NCI-H1436 treated with DMSO at 0.1 percent for 48 hours (cell line): ENCODE data around the gene PCDHGB1.
"Not testable (repeated sequence)": the region's sequence is repeated elsewhere in the genome, so short reads cannot be mapped to it uniquely, and the experiment has no call there.

Experiments
- DNase-seq: peaks from one replicate; lab custom pipeline; 2025; lab: John Stamatoyannopoulos, UW

The PCDHGB1 gene

GRCh38 chr5:141349917-141350619 lies at the start of gene PCDHGB1:
PCDHGB1 (plus strand) TSS chr5:141350099; CDS start chr5:141350261, 162 bp downstream.
- peak; percentile 37 for DNase-seq

- DNase-seq = no peak
Measured at GRCh38 chr5:141303756-141304155, 46.1 kb upstream of the PCDHGB1 start, which contains the start of gene SLC25A2. SLC25A2 (minus strand) TSS chr5:141304049; CDS start chr5:141303865, 184 bp downstream.

DNA sequence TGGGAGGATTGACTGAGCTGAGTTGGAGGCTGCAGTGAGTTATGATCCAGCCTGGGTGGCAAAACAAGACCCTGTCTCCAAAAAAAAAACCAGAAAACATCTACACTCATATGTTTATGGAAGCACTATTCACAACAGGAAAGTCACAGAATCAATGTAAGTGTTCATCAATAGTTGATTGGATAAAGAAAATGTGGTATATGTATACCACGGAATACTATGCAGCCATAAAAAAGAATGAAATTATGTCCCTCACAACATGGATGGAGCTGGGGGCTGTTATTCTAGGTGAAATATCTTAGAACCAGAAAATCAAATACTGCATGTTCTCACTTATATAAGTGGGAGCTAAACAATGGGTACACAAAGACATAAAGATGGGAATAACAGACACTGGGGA lies 43.3 kb upstream of the PCDHGB1 start:
- no peak for DNase-seq

- no peak for DNase-seq
Measured at GRCh38 chr5:141313711-141314110, 36.2 kb upstream of the PCDHGB1 start.

- DNase-seq = not testable (repeated sequence)
Measured at GRCh38 chr5:141316963-141317362, 32.9 kb upstream of the PCDHGB1 start.

GRCh38 chr5:141319202-141319601 lies 30.7 kb upstream of the PCDHGB1 start:
- DNase-seq = no peak

DNA sequence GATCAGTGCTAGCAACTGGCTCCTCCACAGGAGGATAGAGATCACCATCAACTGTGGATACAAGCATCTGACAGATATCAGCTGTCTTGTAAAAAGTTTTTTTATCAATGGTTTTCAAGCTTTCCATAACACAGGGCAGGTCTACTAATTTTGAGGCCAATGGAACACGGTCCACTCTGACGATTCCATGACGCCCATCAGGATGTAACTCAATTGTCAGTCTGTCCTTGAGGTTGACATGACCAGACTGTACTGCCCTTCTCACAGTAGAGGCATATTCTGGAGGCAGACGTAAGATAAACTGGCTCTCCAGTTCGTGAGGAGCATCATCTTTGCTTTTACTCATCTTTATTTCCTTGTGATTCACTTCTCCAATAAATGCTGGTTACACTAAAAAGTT lies 30.2 kb upstream of the PCDHGB1 start:
- DNase-seq = no peak

- DNase-seq = peak; percentile 57
Measured at GRCh38 chr5:141320225-141321169, 29.4 kb upstream of the PCDHGB1 start, which contains the start of gene TAF7. TAF7 (minus strand) TSS chr5:141320784; CDS start chr5:141320044, 740 bp downstream.

DNA sequence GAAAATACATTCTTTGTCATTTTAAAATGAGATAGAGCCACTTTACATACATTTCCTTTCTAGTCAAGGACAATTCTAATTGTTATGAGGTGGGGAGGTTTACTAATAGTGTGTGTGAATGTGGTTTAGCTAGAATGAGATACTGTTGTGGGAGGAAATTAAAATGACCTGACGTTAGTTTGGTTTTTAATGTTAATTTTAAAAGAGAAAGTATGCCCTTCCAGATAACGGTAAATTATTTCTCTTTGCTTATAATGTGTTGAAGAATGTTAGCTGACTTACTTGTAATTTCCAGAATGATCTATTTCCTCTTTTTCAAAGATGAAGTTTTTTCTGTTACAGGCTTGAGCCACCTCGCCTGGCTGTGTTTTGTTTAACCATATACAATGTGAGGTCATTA lies 27.6 kb upstream of the PCDHGB1 start:
- DNase-seq = no peak

DNA sequence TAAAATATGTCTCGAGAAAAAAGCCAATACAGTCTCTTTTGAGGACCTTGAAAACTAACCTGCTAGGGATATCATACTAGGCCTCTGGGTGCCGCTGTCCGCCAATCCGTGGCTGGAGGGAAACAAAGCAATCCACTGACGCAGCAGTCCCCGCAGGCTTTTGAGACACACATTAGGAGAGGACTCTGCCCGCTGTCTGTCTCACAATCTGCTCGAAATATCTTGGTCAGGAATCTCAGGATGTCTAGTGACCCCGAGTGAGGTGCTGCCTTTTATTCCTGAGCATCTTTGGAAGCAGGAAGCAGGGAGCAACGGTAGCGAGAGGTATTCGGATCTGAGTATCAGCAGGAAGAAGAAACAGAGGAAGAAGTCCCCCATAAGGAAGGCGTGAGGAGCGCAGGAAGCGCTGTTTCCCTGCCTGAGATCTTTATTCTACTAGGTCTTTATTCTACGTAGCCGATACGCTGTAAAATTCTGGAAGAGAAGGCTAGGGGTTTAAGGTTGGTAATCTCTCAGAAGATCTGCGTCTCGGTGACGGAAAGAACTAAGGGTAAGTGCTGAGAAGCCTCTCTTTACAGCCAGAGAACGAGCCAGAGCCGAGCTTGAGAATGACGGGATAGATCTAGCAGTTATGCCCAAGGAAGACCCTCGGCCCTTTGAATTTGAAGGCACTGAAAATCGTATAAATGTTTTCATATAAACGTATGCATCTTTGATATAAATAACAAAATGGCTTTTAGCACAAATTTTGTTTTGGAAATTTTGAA lies 23.6 kb upstream of the PCDHGB1 start:
- DNase-seq = no peak

- no peak for DNase-seq
Measured at GRCh38 chr5:141328231-141328630, 21.7 kb upstream of the PCDHGB1 start.

GRCh38 chr5:141330299-141331080 lies 19.4 kb upstream of the PCDHGB1 start, which contains the start of gene PCDHGA1:
PCDHGA1 (plus strand) TSS chr5:141330514.
- no peak for DNase-seq

DNA sequence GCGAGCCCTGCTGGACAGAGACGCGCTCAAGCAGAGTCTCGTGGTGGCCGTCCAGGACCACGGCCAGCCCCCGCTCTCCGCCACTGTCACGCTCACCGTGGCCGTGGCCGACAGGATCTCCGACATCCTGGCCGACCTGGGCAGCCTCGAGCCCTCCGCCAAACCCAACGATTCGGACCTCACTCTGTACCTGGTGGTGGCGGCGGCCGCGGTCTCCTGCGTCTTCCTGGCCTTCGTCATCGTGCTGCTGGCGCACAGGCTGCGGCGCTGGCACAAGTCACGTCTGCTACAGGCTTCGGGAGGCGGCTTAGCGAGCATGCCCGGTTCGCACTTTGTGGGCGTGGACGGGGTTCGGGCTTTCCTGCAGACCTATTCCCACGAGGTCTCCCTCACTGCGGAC lies 17.3 kb upstream of the PCDHGB1 start:
- not testable (repeated sequence) for DNase-seq

DNA sequence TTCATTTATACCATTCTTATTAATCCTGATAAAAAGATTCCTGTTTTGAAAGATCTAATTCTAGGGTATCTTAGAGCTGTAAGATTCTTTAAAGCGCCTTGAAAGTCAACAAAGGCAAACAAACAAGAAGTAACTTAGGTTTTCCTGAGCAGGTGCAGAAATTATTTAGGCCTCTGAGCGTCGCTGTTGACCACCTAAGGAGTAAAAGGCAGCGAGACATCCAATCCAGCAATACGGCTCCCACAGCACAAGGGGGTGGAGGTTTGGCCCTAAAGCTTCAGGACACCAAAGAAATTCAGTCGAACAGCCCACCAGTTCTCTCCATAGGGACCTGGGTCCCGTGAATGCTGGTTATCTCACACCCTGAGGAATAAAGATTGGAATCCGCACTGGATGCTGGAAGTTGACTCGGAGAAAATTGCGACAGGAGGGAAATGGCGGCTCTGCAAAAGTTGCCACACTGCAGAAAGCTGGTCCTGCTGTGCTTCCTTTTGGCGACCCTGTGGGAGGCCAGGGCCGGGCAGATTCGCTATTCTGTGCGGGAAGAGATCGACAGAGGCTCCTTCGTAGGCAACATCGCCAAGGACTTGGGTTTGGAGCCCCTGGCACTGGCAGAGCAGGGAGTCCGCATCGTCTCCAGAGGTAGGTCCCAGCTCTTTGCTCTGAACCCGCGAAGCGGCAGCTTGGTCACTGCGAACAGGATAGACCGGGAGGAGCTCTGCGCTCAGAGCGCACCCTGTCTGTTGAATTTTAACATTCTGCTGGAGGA lies 11.2 kb upstream of the PCDHGB1 start, which contains the start of gene PCDHGA2:
TSS of gene PCDHGA2 (plus strand) at position 223 of the 769 bp plus-strand sequence.
- no peak for DNase-seq

DNA sequence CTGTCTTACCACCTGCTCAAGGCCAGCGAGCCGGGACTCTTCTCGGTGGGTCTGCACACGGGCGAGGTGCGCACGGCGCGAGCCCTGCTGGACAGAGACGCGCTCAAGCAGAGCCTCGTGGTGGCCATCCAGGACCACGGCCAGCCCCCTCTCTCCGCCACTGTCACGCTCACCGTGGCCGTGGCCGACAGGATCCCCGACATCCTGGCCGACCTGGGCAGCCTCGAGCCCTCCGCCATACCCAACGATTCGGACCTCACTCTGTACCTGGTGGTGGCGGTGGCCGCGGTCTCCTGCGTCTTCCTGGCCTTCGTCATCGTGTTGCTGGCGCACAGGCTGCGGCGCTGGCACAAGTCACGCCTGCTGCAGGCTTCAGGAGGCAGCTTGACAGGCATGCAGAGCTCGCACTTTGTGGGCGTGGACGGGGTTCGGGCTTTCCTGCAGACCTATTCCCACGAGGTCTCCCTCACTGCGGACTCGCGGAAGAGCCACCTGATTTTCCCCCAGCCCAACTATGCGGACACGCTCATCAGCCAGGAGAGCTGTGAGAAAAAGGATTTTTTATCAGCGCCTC lies 9.0 kb upstream of the PCDHGB1 start:
- DNase-seq = not testable (repeated sequence)

GRCh38 chr5:141342773-141343172 lies 7.1 kb upstream of the PCDHGB1 start:
- no peak for DNase-seq

DNA sequence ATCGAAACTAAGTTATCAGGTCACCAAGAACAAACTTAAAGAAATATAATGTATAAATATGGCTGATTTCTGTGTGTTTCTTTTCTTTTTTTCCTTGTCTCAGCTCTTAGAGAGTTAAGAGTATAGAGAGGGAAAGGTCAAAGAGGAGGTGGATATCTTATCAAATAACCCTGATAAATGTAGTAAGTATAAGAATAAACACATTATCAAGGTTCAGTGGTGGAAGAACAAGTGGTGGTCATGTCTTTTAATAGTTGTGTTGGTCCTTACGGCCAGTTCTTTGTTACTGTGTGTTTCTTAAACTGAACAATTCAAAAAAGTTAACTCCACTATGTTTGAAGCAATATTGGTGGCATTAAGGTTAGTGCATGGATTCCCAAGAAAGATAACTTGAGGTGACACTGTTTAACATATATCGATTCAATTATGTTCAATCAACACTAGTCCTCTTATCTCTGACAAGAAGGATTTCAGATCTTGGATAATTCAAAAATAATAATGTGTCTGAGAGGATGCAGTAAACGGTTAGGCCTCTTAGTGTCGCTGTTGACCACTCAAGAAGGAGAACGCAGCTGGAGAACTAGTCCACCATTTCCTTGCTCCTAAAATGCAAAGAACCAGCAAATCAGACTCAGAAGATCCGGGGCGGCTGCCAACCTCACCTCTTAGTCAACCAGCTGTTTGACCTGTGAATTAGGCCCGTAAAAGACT lies 6.5 kb upstream of the PCDHGB1 start, which contains the start of gene PCDHGA3:
TSS of gene PCDHGA3 (plus strand) at position 588 of the 711 bp plus-strand sequence. CDS start 205 bp downstream, outside the sequence.
- no peak for DNase-seq

DNA sequence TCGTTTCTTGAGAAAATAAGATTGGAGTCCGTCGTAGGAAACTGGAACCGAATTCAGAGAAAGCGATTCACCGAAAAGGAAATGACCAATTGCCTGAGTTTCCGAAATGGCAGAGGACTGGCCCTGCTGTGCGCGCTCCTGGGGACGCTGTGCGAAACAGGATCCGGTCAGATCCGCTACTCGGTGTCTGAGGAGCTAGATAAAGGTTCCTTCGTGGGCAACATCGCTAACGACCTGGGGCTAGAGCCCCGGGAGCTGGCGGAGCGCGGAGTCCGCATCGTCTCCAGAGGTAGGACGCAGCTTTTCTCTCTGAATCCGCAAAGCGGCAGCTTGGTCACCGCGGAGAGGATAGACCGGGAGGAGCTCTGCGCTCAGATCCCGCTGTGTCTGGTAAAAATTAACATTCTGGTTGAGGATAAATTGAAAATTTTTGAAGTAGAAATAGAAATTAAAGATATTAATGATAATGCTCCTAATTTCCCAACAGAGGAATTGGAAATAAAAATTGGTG lies 5.9 kb upstream of the PCDHGB1 start:
- no peak for DNase-seq

- no peak for DNase-seq
Measured at GRCh38 chr5:141345327-141345726, 4.6 kb upstream of the PCDHGB1 start.
